ENCODE data around the gene PSMF1. TPM values are rescaled to one million over a fixed set of nuclear protein-coding genes. Genes with fewer than 3 reads are reported as not detected.

PSMF1 gene
- total and polyA plus RNA-seq, 2 of the 13 experiments (the other 11 are each of a cell fraction or from before 2014, with no cell fraction given) = 82.5 to 86.0 TPM

DNA sequence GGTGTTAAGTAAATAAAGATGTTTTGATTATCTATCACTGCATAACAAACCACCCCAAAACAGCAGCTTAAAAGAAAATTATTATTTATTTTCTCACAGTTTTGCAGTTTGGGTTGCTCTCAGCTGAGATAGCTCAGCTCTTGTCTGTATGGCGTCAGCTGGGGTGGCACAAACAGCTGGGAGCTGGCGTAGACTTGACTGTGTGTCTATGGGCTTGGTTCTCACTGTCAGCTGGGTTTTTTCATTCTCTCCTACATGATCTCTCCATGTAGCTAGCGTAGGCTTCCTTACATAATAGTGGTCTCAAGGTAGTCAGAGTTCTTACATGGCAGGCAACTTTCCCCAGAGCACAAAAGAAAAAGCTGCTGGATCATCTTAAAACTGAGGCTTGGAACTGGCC is 72.9 kb downstream of the PSMF1 start:
- BruUV-seq (replicated peaks) = no TSS peak
- POLR2A ChIA-PET = no interaction called here
- DNase-seq (ENCODE audit: low spot score) (no peak), FAIRE-seq (no peak), ATAC-seq (no peak)
- intact Hi-C loops (cut with micrococcal nuclease; ENCODE audit: unreplicated experiment) = no loop called here
- Histone ChIP-seq H3K27me3 (ENCODE audit: control insufficient read depth in 1 of 2, insufficient read depth in 2 of 2, low read length in 2 of 2) (0 out of 5 replicates have a peak, but pooled peaks cover 0 to 2% of the 10 kb centered on the region in 2 experiments), H3K4me3 (replicated peaks in 1 of 3; ENCODE audit: insufficient read depth in 1 of 3, low read depth in 2 of 3, low read length in 3 of 3) (no peak overlapping the region), H3K9me3 (ENCODE audit: low read length) (no peaks in the 10 kb centered on the region), H3K79me2 (ENCODE audit: insufficient read depth, low read length) (no peaks in the 10 kb centered on the region), H3K27ac (ENCODE audit: extremely low read length, insufficient read depth, low read length) (no peak overlapping the region), H2AFZ (ENCODE audit: low read length) (no peak overlapping the region), H3K9ac (ENCODE audit: insufficient read depth, low read depth, low read length) (no peak overlapping the region), H3K36me3 (replicated peaks in 1 of 2; ENCODE audit: control insufficient read depth in 1 of 2, insufficient read depth in 2 of 2, low read length in 2 of 2) (no peaks in the 10 kb centered on the region), H4K20me1 (ENCODE audit: insufficient read depth, low read length) (no peaks in the 10 kb centered on the region), H3K4me1 (ENCODE audit: insufficient read depth, low read length) (peaks cover 33% of the 10 kb centered on the region), H3K4me2 (ENCODE audit: low read depth, low read length) (no peak overlapping the region)
- TF ChIP-seq ZNF816 (CRISPR knock-in tag; IDR thresholded peaks at IDR 0.05; ENCODE audit: borderline replicate concordance) (no peak), ZNF781 (CRISPR knock-in tag; IDR thresholded peaks at IDR 0.05; ENCODE audit: borderline replicate concordance, not compliant biosample characterization) (no peak), FOXA1 (IDR thresholded peaks at IDR 0.05) (no peak), FOXA1 (CRISPR knock-in tag; IDR thresholded peaks at IDR 0.05) (no peak), ZNF552 (CRISPR knock-in tag; IDR thresholded peaks at IDR 0.05; ENCODE audit: borderline replicate concordance) (no peak), ZNF572 (CRISPR knock-in tag; IDR thresholded peaks at IDR 0.05) (no peak), ATF7 (IDR thresholded peaks at IDR 0.05) (no peak), ATF7 (CRISPR knock-in tag; IDR thresholded peaks at IDR 0.05) (no peak), ZNF878 (CRISPR knock-in tag; IDR thresholded peaks at IDR 0.05) (no peak), PAF1 (CRISPR knock-in tag; IDR thresholded peaks at IDR 0.05) (no peak)
- TF ChIP-seq, protein P1, sequence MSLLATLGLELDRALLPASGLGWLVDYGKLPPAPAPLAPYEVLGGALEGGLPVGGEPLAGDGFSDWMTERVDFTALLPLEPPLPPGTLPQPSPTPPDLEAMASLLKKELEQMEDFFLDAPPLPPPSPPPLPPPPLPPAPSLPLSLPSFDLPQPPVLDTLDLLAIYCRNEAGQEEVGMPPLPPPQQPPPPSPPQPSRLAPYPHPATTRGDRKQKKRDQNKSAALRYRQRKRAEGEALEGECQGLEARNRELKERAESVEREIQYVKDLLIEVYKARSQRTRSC (CRISPR knock-in tag; IDR thresholded peaks at IDR 0.05; ENCODE audit: low read depth) = no peak
- TF ChIP-seq, protein P2, sequence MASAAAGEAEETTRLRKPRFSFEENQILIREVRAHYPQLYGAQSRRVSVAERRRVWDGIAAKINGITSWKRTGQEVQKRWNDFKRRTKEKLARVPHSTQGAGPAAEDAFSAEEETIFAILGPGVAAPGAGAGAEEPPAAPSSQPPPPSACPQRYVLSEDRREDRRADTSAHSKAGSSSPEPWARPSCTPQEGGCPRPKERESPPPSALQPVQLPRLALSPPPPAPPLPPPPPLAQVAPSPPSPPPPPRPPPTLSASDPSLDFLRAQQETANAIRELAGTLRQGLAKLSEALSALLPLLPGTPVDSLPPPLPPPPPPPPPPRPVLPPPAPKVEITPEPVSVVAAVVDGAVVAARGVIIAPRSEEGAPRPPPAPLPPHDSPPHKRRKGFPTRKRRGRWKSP (CRISPR knock-in tag; IDR thresholded peaks at IDR 0.05) = no peak
- TF ChIP-seq, protein P3, sequence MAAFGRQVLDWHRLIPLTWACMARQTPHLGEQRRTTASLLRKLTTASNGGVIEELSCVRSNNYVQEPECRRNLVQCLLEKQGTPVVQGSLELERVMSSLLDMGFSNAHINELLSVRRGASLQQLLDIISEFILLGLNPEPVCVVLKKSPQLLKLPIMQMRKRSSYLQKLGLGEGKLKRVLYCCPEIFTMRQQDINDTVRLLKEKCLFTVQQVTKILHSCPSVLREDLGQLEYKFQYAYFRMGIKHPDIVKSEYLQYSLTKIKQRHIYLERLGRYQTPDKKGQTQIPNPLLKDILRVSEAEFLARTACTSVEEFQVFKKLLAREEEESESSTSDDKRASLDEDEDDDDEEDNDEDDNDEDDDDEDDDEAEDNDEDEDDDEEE (CRISPR knock-in tag; IDR thresholded peaks at IDR 0.05) = no peak
- 71% methylated on average over 3 of the region's 3 CpGs for WGBS (ENCODE audit: low lambda C conversion rate)
- in situ Hi-C loops (cut with HindIII; ENCODE audit: extremely low pct_ligation_motif_present, low pct_unique_long_range_greater_than_20kb) = no loop called here
- CTCF ChIA-PET (ENCODE audit: low intra/inter-chr PET ratio, low total read pairs) = no interaction called here
